HG03139 (cell line): ENCODE results near the gene PDE4D.

ENCODE experiments used
- ATAC-seq: cut with Tn5 transposase; IDR thresholded peaks from one replicate; pipeline ENCODE4 v1.9.1; 2021; ENCODE audit not compliant: unreplicated experiment

Gene PDE4D

GRCh38 chr5:59037041-59037440 is 856.5 kb downstream of the PDE4D start:
- no peak for ATAC-seq

- ATAC-seq, result no peak
Measured at GRCh38 chr5:59036274-59036961, 857.1 kb downstream of the PDE4D start.

- ATAC-seq, result no peak
Measured at GRCh38 chr5:59035681-59036080, 857.8 kb downstream of the PDE4D start.

- ATAC-seq, result no peak
Measured at GRCh38 chr5:59034498-59035186, 858.9 kb downstream of the PDE4D start.

- no peak for ATAC-seq
Measured at GRCh38 chr5:59027145-59027907, 866.2 kb downstream of the PDE4D start.

- no peak for ATAC-seq
Measured at GRCh38 chr5:59025734-59026133, 867.8 kb downstream of the PDE4D start.

- no peak for ATAC-seq
Measured at GRCh38 chr5:59021837-59022514, 871.5 kb downstream of the PDE4D start.

- no peak for ATAC-seq
Measured at GRCh38 chr5:59021286-59021673, 872.2 kb downstream of the PDE4D start.

GRCh38 chr5:59020611-59021285 is 872.8 kb downstream of the PDE4D start:
- no peak for ATAC-seq

- ATAC-seq, result no peak
Measured at GRCh38 chr5:59019078-59019477, 874.4 kb downstream of the PDE4D start.

GRCh38 chr5:59016925-59017324 is 876.6 kb downstream of the PDE4D start:
- no peak for ATAC-seq

- ATAC-seq, result no peak
Measured at GRCh38 chr5:59008816-59009473, 884.6 kb downstream of the PDE4D start.

GRCh38 chr5:59007460-59008063 is 886.0 kb downstream of the PDE4D start:
- ATAC-seq, result no peak

- no peak for ATAC-seq
Measured at GRCh38 chr5:59005934-59006701, 887.4 kb downstream of the PDE4D start.

- ATAC-seq, result no peak
Measured at GRCh38 chr5:59003641-59004040, 889.9 kb downstream of the PDE4D start.

GRCh38 chr5:59003124-59003523 is 890.4 kb downstream of the PDE4D start:
- no peak for ATAC-seq

GRCh38 chr5:59002162-59002825 is 891.2 kb downstream of the PDE4D start:
- no peak for ATAC-seq

GRCh38 chr5:59001716-59002115 is 891.8 kb downstream of the PDE4D start:
- no peak for ATAC-seq

GRCh38 chr5:59001154-59001553 is 892.4 kb downstream of the PDE4D start:
- no peak for ATAC-seq
